PC-3 (cell line): ENCODE measurements around the gene OR7C1.

Source experiments
- EZH2 ChIP-seq: fragments of 300-600 bp; sonication (generic); IDR thresholded peaks from one replicate; pipeline ENCODE4 v1.6.1; 2017; ENCODE audit warnings: antibody characterized with exemption, mild to moderate bottlenecking, low read length; ENCODE audit not compliant: unreplicated experiment
- TF ChIP-seq, protein P1 (sequence below): fragments of 300-600 bp; sonication (generic); conservative IDR thresholded peaks from 2 replicates; pipeline ENCODE4 v1.5.1; 2017; ENCODE audit warnings: antibody characterized with exemption, low read depth, mild to moderate bottlenecking, low read length

DNA sequence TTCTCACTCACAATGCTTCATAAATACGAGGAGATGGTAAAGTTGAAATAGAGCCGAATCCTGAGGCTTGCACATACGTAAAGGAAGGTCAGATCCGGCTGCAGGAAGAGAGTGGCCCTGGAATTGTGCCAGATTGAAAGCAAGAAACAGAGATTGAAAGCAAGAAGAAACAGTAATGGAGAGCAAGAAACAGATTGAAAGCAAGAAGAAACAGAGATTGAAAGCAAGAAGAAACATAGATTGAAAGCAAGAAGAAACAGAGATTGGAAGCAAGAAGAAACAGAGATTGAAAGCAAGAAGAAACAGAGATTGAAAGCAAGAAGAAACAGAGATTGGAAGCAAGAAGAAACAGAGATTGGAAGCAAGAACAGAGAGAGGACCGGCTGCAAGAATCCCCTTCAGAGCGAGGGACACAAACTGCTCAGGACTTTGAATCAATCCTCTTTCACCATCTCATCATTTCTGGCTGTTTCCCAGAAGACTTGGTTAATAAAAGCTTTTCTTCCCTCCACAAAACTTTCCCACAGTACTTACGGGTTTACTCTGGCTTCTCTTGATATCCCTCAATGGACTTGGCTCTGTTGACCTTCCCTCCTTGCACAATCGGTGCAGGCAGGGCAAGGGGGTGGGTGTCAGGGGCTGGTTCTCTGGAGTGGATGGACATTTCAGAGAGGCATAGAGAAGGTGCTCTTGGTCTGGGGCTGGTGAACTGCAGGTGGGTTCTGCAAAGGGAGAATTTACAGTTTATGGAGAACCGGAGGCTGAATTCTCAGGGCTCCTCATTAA is 25.5 kb downstream of the OR7C1 start:
- TF ChIP-seq, protein P1, sequence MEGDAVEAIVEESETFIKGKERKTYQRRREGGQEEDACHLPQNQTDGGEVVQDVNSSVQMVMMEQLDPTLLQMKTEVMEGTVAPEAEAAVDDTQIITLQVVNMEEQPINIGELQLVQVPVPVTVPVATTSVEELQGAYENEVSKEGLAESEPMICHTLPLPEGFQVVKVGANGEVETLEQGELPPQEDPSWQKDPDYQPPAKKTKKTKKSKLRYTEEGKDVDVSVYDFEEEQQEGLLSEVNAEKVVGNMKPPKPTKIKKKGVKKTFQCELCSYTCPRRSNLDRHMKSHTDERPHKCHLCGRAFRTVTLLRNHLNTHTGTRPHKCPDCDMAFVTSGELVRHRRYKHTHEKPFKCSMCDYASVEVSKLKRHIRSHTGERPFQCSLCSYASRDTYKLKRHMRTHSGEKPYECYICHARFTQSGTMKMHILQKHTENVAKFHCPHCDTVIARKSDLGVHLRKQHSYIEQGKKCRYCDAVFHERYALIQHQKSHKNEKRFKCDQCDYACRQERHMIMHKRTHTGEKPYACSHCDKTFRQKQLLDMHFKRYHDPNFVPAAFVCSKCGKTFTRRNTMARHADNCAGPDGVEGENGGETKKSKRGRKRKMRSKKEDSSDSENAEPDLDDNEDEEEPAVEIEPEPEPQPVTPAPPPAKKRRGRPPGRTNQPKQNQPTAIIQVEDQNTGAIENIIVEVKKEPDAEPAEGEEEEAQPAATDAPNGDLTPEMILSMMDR = no peak
- TF ChIP-seq EZH2 = no peak
